ENCODE measurements around the gene GPRC5B.

The GPRC5B gene

DNA sequence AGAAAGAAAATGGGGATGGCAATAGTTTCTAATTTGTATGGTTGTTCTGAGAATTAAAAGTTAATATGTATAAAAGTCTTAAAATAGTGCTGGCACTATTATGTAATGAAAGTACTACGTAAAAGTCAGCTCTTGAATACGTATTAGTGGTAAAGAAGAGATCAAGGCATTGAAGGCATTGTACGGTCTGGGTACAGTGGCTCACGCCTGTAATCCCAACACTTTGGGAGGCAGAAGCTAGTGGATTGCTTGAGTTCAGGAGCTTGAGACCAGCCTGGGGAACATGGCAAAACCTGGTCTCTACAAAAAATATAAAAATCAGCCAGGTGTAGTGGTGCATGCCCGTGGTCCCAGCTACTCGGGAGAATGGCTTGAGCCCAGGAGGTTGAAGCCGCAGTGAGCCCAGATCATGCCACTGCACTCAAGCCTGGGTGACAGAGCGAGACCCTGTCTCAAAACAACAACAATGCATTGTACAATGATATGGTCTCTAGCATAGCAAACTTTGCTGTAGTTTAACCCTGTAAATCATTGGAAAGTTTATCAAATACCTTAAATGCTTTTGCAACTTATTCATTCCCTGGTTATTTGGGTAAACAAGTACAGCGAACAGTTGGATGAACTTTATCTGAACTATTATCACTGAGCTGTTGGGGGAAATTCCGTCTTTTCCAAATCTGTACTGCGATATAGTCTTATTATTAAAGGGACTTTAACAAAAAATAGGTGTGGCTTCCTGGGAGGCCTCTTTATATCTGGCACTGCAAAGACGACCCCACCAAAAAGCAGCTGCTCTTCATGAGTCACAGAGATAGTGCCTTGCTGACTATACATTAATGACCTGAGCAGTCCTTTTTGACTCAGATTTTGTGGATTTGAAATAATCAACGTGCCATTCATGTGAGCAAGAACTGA is 73.6 kb downstream of the GPRC5B start:
- TF ChIP-seq, protein P1, sequence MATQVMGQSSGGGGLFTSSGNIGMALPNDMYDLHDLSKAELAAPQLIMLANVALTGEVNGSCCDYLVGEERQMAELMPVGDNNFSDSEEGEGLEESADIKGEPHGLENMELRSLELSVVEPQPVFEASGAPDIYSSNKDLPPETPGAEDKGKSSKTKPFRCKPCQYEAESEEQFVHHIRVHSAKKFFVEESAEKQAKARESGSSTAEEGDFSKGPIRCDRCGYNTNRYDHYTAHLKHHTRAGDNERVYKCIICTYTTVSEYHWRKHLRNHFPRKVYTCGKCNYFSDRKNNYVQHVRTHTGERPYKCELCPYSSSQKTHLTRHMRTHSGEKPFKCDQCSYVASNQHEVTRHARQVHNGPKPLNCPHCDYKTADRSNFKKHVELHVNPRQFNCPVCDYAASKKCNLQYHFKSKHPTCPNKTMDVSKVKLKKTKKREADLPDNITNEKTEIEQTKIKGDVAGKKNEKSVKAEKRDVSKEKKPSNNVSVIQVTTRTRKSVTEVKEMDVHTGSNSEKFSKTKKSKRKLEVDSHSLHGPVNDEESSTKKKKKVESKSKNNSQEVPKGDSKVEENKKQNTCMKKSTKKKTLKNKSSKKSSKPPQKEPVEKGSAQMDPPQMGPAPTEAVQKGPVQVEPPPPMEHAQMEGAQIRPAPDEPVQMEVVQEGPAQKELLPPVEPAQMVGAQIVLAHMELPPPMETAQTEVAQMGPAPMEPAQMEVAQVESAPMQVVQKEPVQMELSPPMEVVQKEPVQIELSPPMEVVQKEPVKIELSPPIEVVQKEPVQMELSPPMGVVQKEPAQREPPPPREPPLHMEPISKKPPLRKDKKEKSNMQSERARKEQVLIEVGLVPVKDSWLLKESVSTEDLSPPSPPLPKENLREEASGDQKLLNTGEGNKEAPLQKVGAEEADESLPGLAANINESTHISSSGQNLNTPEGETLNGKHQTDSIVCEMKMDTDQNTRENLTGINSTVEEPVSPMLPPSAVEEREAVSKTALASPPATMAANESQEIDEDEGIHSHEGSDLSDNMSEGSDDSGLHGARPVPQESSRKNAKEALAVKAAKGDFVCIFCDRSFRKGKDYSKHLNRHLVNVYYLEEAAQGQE (IDR thresholded peaks at IDR 0.05; ENCODE audit: insufficient read depth in 1 of 2, low read depth in 2 of 2, low read length in 2 of 2), result no peak
- TF ChIP-seq TAF1 (IDR thresholded peaks at IDR 0.05; ENCODE audit: borderline replicate concordance, insufficient read depth, low read length) (no peak), POLR2AphosphoS5 (IDR thresholded peaks at IDR 0.05; ENCODE audit: low read depth, low read length) (no peak), FOXP2 (optimal IDR thresholded peaks at IDR 0.05; ENCODE audit: borderline replicate concordance, extremely low read depth, extremely low read length, insufficient read depth) (no peak), SIN3A (IDR thresholded peaks at IDR 0.05; ENCODE audit: borderline replicate concordance, insufficient read depth, low read length) (no peak)

DNA sequence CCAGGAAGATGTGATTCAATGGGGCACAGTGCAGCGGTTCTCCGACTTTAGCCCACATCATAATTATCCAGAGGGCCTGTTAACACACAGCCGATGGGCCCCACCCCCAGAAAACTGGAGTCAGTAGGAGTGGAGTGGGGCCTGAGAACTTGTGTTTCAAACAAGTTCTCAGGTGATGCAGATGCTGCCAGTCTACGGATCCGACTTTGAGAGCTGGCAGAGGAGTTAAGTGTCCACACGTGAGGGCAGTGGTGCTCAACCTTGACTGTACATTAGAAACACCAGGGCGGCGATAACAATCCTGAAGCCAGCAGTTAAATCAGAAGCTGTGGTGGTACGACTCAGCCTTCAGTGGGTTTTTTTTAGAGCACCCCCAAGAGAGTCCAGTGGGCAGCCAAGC is 75.0 kb downstream of the GPRC5B start:
- TF ChIP-seq TAF1 (IDR thresholded peaks at IDR 0.05; ENCODE audit: borderline replicate concordance, insufficient read depth, low read length) (no peak), FOXP2 (optimal IDR thresholded peaks at IDR 0.05; ENCODE audit: borderline replicate concordance, extremely low read depth, extremely low read length, insufficient read depth) (no peak), SIN3A (IDR thresholded peaks at IDR 0.05; ENCODE audit: borderline replicate concordance, insufficient read depth, low read length) (no peak), POLR2AphosphoS5 (IDR thresholded peaks at IDR 0.05; ENCODE audit: low read depth, low read length) (no peak)
- TF ChIP-seq, protein P1 (IDR thresholded peaks at IDR 0.05; ENCODE audit: insufficient read depth in 1 of 2, low read depth in 2 of 2, low read length in 2 of 2), result no peak

DNA sequence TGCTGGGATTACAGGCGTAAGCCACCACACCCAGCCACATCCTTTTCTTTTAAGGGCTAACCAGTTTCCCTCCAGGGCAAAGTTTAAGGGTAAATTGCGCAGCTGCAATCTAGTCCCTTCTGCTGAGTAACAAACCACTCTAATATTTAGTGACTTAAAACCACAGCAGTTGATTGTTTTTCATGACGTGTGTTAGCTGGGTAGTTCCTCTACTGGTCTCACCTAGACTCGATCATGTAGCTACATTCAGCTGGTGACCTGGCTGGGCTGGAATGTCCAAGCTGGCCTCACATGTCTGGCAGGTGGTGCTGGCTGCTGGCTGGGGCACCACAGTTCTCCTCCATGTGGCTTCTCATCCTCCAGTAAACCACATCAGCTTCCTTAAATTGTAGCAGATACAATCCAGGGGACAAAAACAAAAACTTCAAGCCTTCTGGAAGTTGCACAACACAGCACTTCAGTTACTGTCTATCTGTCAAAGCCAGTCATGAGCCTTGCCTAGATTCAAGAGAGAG is 75.5 kb downstream of the GPRC5B start:
- TF ChIP-seq FOXP2 (optimal IDR thresholded peaks at IDR 0.05; ENCODE audit: borderline replicate concordance, extremely low read depth, extremely low read length, insufficient read depth) (no peak), SIN3A (IDR thresholded peaks at IDR 0.05; ENCODE audit: borderline replicate concordance, insufficient read depth, low read length) (no peak), POLR2AphosphoS5 (IDR thresholded peaks at IDR 0.05; ENCODE audit: low read depth, low read length) (no peak), TAF1 (IDR thresholded peaks at IDR 0.05; ENCODE audit: borderline replicate concordance, insufficient read depth, low read length) (no peak)
- TF ChIP-seq, protein P1 (IDR thresholded peaks at IDR 0.05; ENCODE audit: insufficient read depth in 1 of 2, low read depth in 2 of 2, low read length in 2 of 2), result no peak

DNA sequence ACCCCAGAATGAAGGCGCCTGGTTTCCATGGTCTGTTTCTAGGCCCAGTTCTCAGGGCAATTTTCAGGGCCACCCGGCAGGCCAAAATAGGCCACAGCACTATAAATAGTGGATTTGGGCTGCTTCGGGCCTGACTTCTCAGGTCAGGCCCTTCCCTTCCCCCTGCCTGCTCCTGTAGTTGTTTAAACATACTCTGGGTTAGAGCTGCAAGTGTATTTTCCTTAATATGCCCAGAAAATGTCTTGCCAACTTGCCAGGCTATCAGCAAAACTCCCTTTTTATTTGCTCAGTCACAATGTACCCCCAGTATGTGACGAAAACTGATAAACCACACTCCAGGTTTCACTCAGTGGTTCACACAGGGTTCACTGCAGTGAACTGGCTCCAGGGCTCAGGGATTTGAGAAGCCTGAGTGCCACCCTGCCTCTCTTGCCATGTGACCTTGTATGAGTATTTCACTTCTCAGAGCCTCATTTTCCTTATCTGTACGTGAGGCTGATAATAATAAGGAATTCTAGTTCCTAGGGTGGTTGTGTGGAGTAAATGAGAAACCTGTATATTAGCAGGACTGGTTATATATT is 76.5 kb downstream of the GPRC5B start:
- TF ChIP-seq POLR2AphosphoS5 (IDR thresholded peaks at IDR 0.05; ENCODE audit: low read depth, low read length) (no peak), FOXP2 (optimal IDR thresholded peaks at IDR 0.05; ENCODE audit: borderline replicate concordance, extremely low read depth, extremely low read length, insufficient read depth) (no peak), SIN3A (IDR thresholded peaks at IDR 0.05; ENCODE audit: borderline replicate concordance, insufficient read depth, low read length) (no peak), TAF1 (IDR thresholded peaks at IDR 0.05; ENCODE audit: borderline replicate concordance, insufficient read depth, low read length) (no peak)
- TF ChIP-seq, protein P1 (IDR thresholded peaks at IDR 0.05; ENCODE audit: insufficient read depth in 1 of 2, low read depth in 2 of 2, low read length in 2 of 2), result no peak
